IMR-90 (cell line): Measurements from ENCODE around the gene AP5B1. TPM values are rescaled to one million over a fixed set of nuclear protein-coding genes. Genes with fewer than 3 reads are reported as not detected.
A peak's percentile ranks its signal among the peaks of the same experiment; 100 is the strongest.

ENCODE experiments used
- ATAC-seq: fragments of 200-7000 bp; cut with Tn5 transposase; 2 replicates; pipeline ENCODE4 v1.9.1; 2020; ENCODE audit warnings: low read depth, mild to moderate bottlenecking, moderate library complexity
- BruUV-seq: library from RNA; stranded (reverse); fragments of 400-500 nt; replicated peaks from 2 replicates; lab custom pipeline; 2021; lab: Mats Ljungman, UMichigan
- CTCF ChIA-PET: fragments of 300-600 bp; formaldehyde crosslinking; extraction: SDS; loops from one replicate; lab custom pipeline; 2021; ENCODE audit warnings: antibody characterized with exemption; lab: Yijun Ruan, JAX
- POLR2A ChIA-PET: fragments of 300-600 bp; sonication (Branson Sonifier 250); formaldehyde crosslinking; loops from one replicate; lab custom pipeline; 2022; ENCODE audit warnings: antibody characterized with exemption; ENCODE audit not compliant: unreplicated experiment; lab: Charles Lee
- DNase-seq: peaks from one replicate; pipeline ENCODE4 v3.0.0; 2013
- H2AFZ ChIP-seq: replicated peaks from 2 replicates; pipeline ENCODE3; 2013; ENCODE audit warnings: low read length, mild to moderate bottlenecking; ENCODE audit not compliant: poor library complexity
- H2AK5ac ChIP-seq: 2 replicates; pipeline ENCODE4 v1.6.1; 2013; ENCODE audit warnings: low read depth, low read length, inconsistent platforms
- H2AK9ac ChIP-seq: replicated peaks from 2 replicates; pipeline ENCODE3; 2013; ENCODE audit warnings: mild to moderate bottlenecking, low read depth, low read length, moderate library complexity; ENCODE audit not compliant: poor library complexity
- H2BK120ac ChIP-seq: 2 replicates; pipeline ENCODE4 v1.6.1; 2013; ENCODE audit warnings: low read depth, low read length, inconsistent platforms
- H2BK15ac ChIP-seq: 3 replicates; pipeline ENCODE4 v1.6.1; 2013; ENCODE audit warnings: low read depth, low read length, inconsistent platforms
- H2BK20ac ChIP-seq: 2 replicates; pipeline ENCODE4 v1.6.1; 2013; ENCODE audit warnings: low read depth, mild to moderate bottlenecking, inconsistent platforms, low read length, moderate library complexity
- H2BK5ac ChIP-seq: 2 replicates; pipeline ENCODE4 v1.6.1; 2013; ENCODE audit warnings: mild to moderate bottlenecking, low read depth, low read length, inconsistent platforms; ENCODE audit not compliant: poor library complexity, severe bottlenecking
- H3K14ac ChIP-seq: replicated peaks from 2 replicates; pipeline ENCODE4 v1.6.1; 2013; ENCODE audit warnings: low read depth, low read length, inconsistent platforms
- H3K18ac ChIP-seq: 2 replicates; pipeline ENCODE4 v1.6.1; 2013; ENCODE audit warnings: low read depth, low read length, control low read depth
- H3K23ac ChIP-seq: 2 replicates; pipeline ENCODE4 v1.6.1; 2013; ENCODE audit warnings: low read depth, low read length, inconsistent platforms
- H3K27ac ChIP-seq: 2 replicates; pipeline ENCODE4 v1.5.1; 2013; ENCODE audit warnings: mild to moderate bottlenecking, control low read depth, low read length; ENCODE audit not compliant: insufficient read depth
- H3K27me3 ChIP-seq: 2 replicates; pipeline ENCODE4 v1.6.1; 2013; ENCODE audit warnings: low read length; ENCODE audit not compliant: control insufficient read depth, insufficient read depth
- H3K36me3 ChIP-seq: 2 replicates; pipeline ENCODE4 v1.6.1; 2013; ENCODE audit warnings: low read length, mixed read lengths; ENCODE audit not compliant: control insufficient read depth, insufficient read depth
- H3K4ac ChIP-seq: 2 replicates; pipeline ENCODE4 v1.6.1; 2013; ENCODE audit warnings: low read depth, low read length, inconsistent platforms
- H3K4me1 ChIP-seq: 2 replicates; pipeline ENCODE4 v1.6.1; 2013; ENCODE audit warnings: low read length, mixed read lengths; ENCODE audit not compliant: control insufficient read depth, insufficient read depth
- H3K4me2 ChIP-seq: 2 replicates; pipeline ENCODE4 v1.6.1; 2013; ENCODE audit warnings: low read depth, mild to moderate bottlenecking, control low read depth, low read length, moderate library complexity
- H3K4me3 ChIP-seq: 2 replicates; pipeline ENCODE4 v1.5.1; 2013; ENCODE audit warnings: low read depth, mild to moderate bottlenecking, control low read depth, low read length, moderate library complexity; ENCODE audit not compliant: insufficient read depth
- H3K56ac ChIP-seq: 2 replicates; pipeline ENCODE4 v1.6.1; 2013; ENCODE audit warnings: low read length, inconsistent platforms; ENCODE audit not compliant: insufficient read depth; ENCODE audit errors: extremely low read depth
- H3K79me1 ChIP-seq, 2 experiments: 2 replicates each; pipeline ENCODE4 v1.6.1; 2013; ENCODE audit warnings: low read length in 2 of 2, inconsistent platforms in 1 of 2, low read depth in 1 of 2
- H3K9ac ChIP-seq: 2 replicates; pipeline ENCODE4 v1.6.1; 2013; ENCODE audit warnings: low read depth, low read length, control low read depth
- H3K9me1 ChIP-seq: 2 replicates; pipeline ENCODE4 v1.6.1; 2013; ENCODE audit warnings: low read length, inconsistent platforms; ENCODE audit not compliant: insufficient read depth
- H3K9me3 ChIP-seq: 2 replicates; pipeline ENCODE4 v1.6.1; 2013; ENCODE audit warnings: low read length; ENCODE audit not compliant: control insufficient read depth, insufficient read depth
- H4K20me1 ChIP-seq: 2 replicates; pipeline ENCODE4 v1.6.1; 2013; ENCODE audit warnings: low read length, inconsistent platforms; ENCODE audit not compliant: insufficient read depth
- H4K5ac ChIP-seq: 2 replicates; pipeline ENCODE4 v1.6.1; 2013; ENCODE audit warnings: mild to moderate bottlenecking, low read depth, low read length, control low read depth
- H4K8ac ChIP-seq, 2 experiments: 2 replicates each; pipeline ENCODE4 v1.6.1; 2013; ENCODE audit warnings: low read depth in 2 of 2, low read length in 2 of 2, control low read depth in 1 of 2, inconsistent platforms in 1 of 2
- H4K91ac ChIP-seq: 2 replicates; pipeline ENCODE4 v1.6.1; 2013; ENCODE audit warnings: low read depth, low read length, inconsistent platforms; ENCODE audit not compliant: insufficient read depth
- MAFK ChIP-seq: IDR thresholded peaks from 2 replicates; pipeline ENCODE4 v1.6.1; 2012; ENCODE audit warnings: low read depth, low read length, improper control_type of control experiment
- SMC3 ChIP-seq: fragments of 150-350 bp; IDR thresholded peaks from 2 replicates; pipeline ENCODE4 v1.6.1; 2016; ENCODE audit warnings: low read depth, mild to moderate bottlenecking, antibody characterized with exemption, low read length, moderate library complexity
- WGBS, 2 experiments: methylation state at CpG; one replicate each; pipeline versions ENCODE4 v1.1.5 to v1.1.7; 2013; ENCODE audit warnings: missing lambda C conversion rate in 2 of 2; ENCODE audit not compliant: insufficient read length in 1 of 2; ENCODE audit errors: extremely low coverage in 2 of 2; 5-methylcytosine and 5-hydroxymethylcytosine counted together
- dilution Hi-C: fragments of 300-500 bp; cut with HindIII; formaldehyde crosslinking; loops from one replicate; pipeline ENCODE4 v1.14.3; 2018; ENCODE audit warnings: low sequenced_read_pairs; ENCODE audit not compliant: unreplicated experiment
- in situ Hi-C: fragments of 300-500 bp; cut with MboI; formaldehyde crosslinking; loops from 3 replicates; pipeline ENCODE4 v1.14.3; 2019; ENCODE audit warnings: low sequenced_read_pairs, inconsistent platforms, mixed read lengths
- intact Hi-C: fragments of 100-400 bp; cut with micrococcal nuclease; formaldehyde crosslinking; loops from 2 replicates; pipeline ENCODE4 v1.10.0; 2022
- polyA plus RNA-seq, 3 experiments: library from polyadenylated mRNA; depleted of rRNA; stranded (reverse); fragments of >200 nt; gene quantifications; 2 replicates each; pipeline ENCODE4 v1.2.3, GENCODE V29; 2012; ENCODE audit warnings: low replicate concordance in 1 of 3
- total RNA-seq: library from RNA; depleted of rRNA; stranded (reverse); fragments of >200 nt; gene quantifications from 2 replicates; pipeline ENCODE4 v1.2.3, GENCODE V29; 2012
- TF ChIP-seq, protein P1 (sequence below): fragments of 150-350 bp; IDR thresholded peaks from 2 replicates; pipeline ENCODE4 v1.6.1; 2016; ENCODE audit warnings: low read depth, mild to moderate bottlenecking, low read length, moderate library complexity, borderline replicate concordance
- TF ChIP-seq, protein P2 (sequence below): conservative IDR thresholded peaks from 2 replicates; pipeline ENCODE4 v1.5.1; 2012; ENCODE audit warnings: mild to moderate bottlenecking, low read depth, low read length, improper control_type of control experiment

The AP5B1 gene
- total and polyA plus RNA-seq, 2 of the 4 experiments (the other 2 are of a cell fraction), result 2.5 to 5.0 TPM

GRCh38 chr11:65744026-65744698 lies 36.6 kb downstream of the AP5B1 start:
- BruUV-seq, result no TSS peak
- Histone ChIP-seq H2BK5ac (no peak overlapping the region), H3K18ac (no peak overlapping the region), H4K5ac (no peak overlapping the region), H2AFZ (no peak overlapping the region), H4K20me1 (no peaks in the 10 kb centered on the region), H3K56ac (no peak overlapping the region), H2BK20ac (no peak overlapping the region), H3K36me3 (no peaks in the 10 kb centered on the region), H3K9ac (no peak overlapping the region), H3K27me3 (peaks cover 2% of the 10 kb centered on the region), H3K27ac (no peak overlapping the region), H3K4me3 (no peak overlapping the region), H2AK5ac (no peak overlapping the region), H3K4me1 (no peaks in the 10 kb centered on the region), H3K4ac (no peak overlapping the region), H4K91ac (no peak overlapping the region), H3K79me1 (no peaks in the 10 kb centered on the region), H3K4me2 (no peak overlapping the region), H4K8ac (no peak overlapping the region), H3K9me1 (peaks cover 2% of the 10 kb centered on the region; the same call in 1 of the 2 replicates), H3K9me3 (peaks cover 1% of the 10 kb centered on the region; the same call in 1 of the 2 replicates), H3K23ac (no peak overlapping the region), H2AK9ac (no peak overlapping the region), H3K14ac (no peak overlapping the region), H2BK120ac (no peak overlapping the region), H2BK15ac (no peak overlapping the region)
- intact Hi-C loops, result no loop called here
- DNase-seq (no peak), ATAC-seq (no peak)
- dilution Hi-C loops, result no loop called here
- WGBS, 2 experiments, result 76% methylated on average over 10 of the region's 18 CpGs; no CpG with 5 or more reads in 1 of the 2 experiments
- in situ Hi-C loops, result no loop called here
- CTCF ChIA-PET, result no interaction called here
- POLR2A ChIA-PET, result interaction anchor here (0.7 kb wide), 1 partner anchor 341 kb away, joined by 5 read pairs; no protein-coding TSS in a partner anchor
- TF ChIP-seq, protein P1, sequence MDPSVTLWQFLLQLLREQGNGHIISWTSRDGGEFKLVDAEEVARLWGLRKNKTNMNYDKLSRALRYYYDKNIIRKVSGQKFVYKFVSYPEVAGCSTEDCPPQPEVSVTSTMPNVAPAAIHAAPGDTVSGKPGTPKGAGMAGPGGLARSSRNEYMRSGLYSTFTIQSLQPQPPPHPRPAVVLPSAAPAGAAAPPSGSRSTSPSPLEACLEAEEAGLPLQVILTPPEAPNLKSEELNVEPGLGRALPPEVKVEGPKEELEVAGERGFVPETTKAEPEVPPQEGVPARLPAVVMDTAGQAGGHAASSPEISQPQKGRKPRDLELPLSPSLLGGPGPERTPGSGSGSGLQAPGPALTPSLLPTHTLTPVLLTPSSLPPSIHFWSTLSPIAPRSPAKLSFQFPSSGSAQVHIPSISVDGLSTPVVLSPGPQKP, result no peak
- TF ChIP-seq SMC3 (peak; percentile 9; the same call in 1 of the 2 replicates), MAFK (no peak)
- TF ChIP-seq, protein P2, sequence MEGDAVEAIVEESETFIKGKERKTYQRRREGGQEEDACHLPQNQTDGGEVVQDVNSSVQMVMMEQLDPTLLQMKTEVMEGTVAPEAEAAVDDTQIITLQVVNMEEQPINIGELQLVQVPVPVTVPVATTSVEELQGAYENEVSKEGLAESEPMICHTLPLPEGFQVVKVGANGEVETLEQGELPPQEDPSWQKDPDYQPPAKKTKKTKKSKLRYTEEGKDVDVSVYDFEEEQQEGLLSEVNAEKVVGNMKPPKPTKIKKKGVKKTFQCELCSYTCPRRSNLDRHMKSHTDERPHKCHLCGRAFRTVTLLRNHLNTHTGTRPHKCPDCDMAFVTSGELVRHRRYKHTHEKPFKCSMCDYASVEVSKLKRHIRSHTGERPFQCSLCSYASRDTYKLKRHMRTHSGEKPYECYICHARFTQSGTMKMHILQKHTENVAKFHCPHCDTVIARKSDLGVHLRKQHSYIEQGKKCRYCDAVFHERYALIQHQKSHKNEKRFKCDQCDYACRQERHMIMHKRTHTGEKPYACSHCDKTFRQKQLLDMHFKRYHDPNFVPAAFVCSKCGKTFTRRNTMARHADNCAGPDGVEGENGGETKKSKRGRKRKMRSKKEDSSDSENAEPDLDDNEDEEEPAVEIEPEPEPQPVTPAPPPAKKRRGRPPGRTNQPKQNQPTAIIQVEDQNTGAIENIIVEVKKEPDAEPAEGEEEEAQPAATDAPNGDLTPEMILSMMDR, result peak; percentile 33; the same call in 1 of the 2 replicates
